HepG2 (cell line): Measurements from ENCODE around the gene RBSN. TPM values are rescaled to one million over a fixed set of nuclear protein-coding genes. Genes with fewer than 3 reads are reported as not detected.

Experiments used
- AHR ChIP-seq: IDR thresholded peaks from 2 replicates; pipeline ENCODE4 v1.6.1; 2018; ENCODE audit warnings: missing genetic modification reagents, missing compliant biosample characterization
- DPF2 ChIP-seq: sonication (generic); formaldehyde crosslinking; IDR thresholded peaks from 2 replicates; pipeline ENCODE4 v1.4.0; 2020; ENCODE audit warnings: mild to moderate bottlenecking, low read depth, missing genetic modification reagents, borderline replicate concordance
- GPN1 ChIP-seq: sonication (generic); formaldehyde crosslinking; IDR thresholded peaks from 2 replicates; pipeline ENCODE4 v1.5.1; 2020; ENCODE audit warnings: missing genetic modification reagents, borderline replicate concordance
- JDP2 ChIP-seq: sonication (generic); formaldehyde crosslinking; IDR thresholded peaks from 2 replicates; pipeline ENCODE4 v1.8.1; 2022; ENCODE audit warnings: missing genetic modification reagents, borderline replicate concordance
- PRMT3 ChIP-seq: sonication (generic); formaldehyde crosslinking; IDR thresholded peaks from 2 replicates; pipeline ENCODE4 v1.8.1; 2022; ENCODE audit warnings: low read depth, mild to moderate bottlenecking, moderate library complexity, missing genetic modification reagents, borderline replicate concordance
- RAD51 ChIP-seq: fragments of 450-650 bp; IDR thresholded peaks from 2 replicates; pipeline ENCODE4 v1.6.1; 2016; ENCODE audit warnings: borderline replicate concordance
- RBM39 ChIP-seq: fragments of 200-400 bp; formaldehyde crosslinking; IDR thresholded peaks from one replicate; pipeline ENCODE4 v1.6.1; 2018; ENCODE audit warnings: antibody characterized with exemption, mild to moderate bottlenecking, low read depth, low read length; ENCODE audit not compliant: poor library complexity, severe bottlenecking
- ZBTB3 ChIP-seq: sonication (generic); formaldehyde crosslinking; IDR thresholded peaks from 2 replicates; pipeline ENCODE4 v1.4.0; 2020; ENCODE audit warnings: low read depth, mild to moderate bottlenecking, moderate library complexity, missing genetic modification reagents, borderline replicate concordance
- ZKSCAN1 ChIP-seq: fragments of 150-350 bp; IDR thresholded peaks from 2 replicates; pipeline ENCODE4 v1.6.1; 2014; ENCODE audit warnings: low read length
- ZNF547 ChIP-seq: sonication (generic); formaldehyde crosslinking; IDR thresholded peaks from 2 replicates; pipeline ENCODE4 v1.5.1; 2020; ENCODE audit warnings: mild to moderate bottlenecking, missing genetic modification reagents
- ZNF713 ChIP-seq: sonication (generic); formaldehyde crosslinking; IDR thresholded peaks from 2 replicates; pipeline ENCODE4 v1.4.0; 2020; ENCODE audit warnings: mild to moderate bottlenecking, missing genetic modification reagents
- ZNF724P ChIP-seq: sonication (generic); formaldehyde crosslinking; IDR thresholded peaks from 2 replicates; pipeline ENCODE4 v1.8.0; 2022; ENCODE audit warnings: missing genetic modification reagents, borderline replicate concordance
- ZNF776 ChIP-seq: sonication (generic); formaldehyde crosslinking; IDR thresholded peaks from 2 replicates; pipeline ENCODE4 v1.4.0; 2020; ENCODE audit warnings: mild to moderate bottlenecking, missing genetic modification reagents
- polyA plus RNA-seq, 8 experiments: library from polyadenylated mRNA; depleted of rRNA in 3 of 8; stranded (reverse) in 7 of 8; unstranded in 1 of 8; fragments of >200 nt; fragmentation: Illumina TruSeq in 4 of 8; extraction: Trizol in 4 of 8; gene quantifications; 2 replicates each; pipeline versions ENCODE4 v1.2.1 to v1.2.3, GENCODE V29; 2011 to 2016; ENCODE audit warnings: low read depth in 4 of 8, missing spikeins in 1 of 8, mixed read lengths in 1 of 8; ENCODE audit not compliant: insufficient read depth in 1 of 8
- total RNA-seq, 5 experiments: library from RNA; depleted of rRNA; stranded (reverse); fragments of >200 nt; fragmentation: Illumina TruSeq; extraction: Trizol; gene quantifications; 2 replicates each; pipeline ENCODE4 v1.2.3, GENCODE V29; 2016; ENCODE audit warnings: low read depth in 1 of 5
- TF ChIP-seq, protein P1 (sequence below): sonication (generic); formaldehyde crosslinking; IDR thresholded peaks from 2 replicates; pipeline ENCODE4 v1.4.0; 2020; ENCODE audit warnings: mild to moderate bottlenecking, missing genetic modification reagents
- TF ChIP-seq, protein P2 (sequence below): sonication (generic); formaldehyde crosslinking; IDR thresholded peaks from 2 replicates; pipeline ENCODE4 v1.5.1; 2020; ENCODE audit warnings: mild to moderate bottlenecking, missing genetic modification reagents
- TF ChIP-seq, protein P3 (sequence below): sonication (generic); formaldehyde crosslinking; conservative IDR thresholded peaks from 2 replicates; pipeline ENCODE4 v1.4.0; 2020; ENCODE audit warnings: missing genetic modification reagents
- TF ChIP-seq, protein P4 (sequence below): sonication (generic); formaldehyde crosslinking; IDR thresholded peaks from 2 replicates; pipeline ENCODE4 v1.5.1; 2020; ENCODE audit warnings: missing genetic modification reagents, mild to moderate bottlenecking, borderline replicate concordance

RBSN gene
- total and polyA plus RNA-seq, 2 of the 13 experiments (the other 11 are each of a cell fraction or from before 2014, with no cell fraction given): 7.9 to 11.8 TPM

DNA sequence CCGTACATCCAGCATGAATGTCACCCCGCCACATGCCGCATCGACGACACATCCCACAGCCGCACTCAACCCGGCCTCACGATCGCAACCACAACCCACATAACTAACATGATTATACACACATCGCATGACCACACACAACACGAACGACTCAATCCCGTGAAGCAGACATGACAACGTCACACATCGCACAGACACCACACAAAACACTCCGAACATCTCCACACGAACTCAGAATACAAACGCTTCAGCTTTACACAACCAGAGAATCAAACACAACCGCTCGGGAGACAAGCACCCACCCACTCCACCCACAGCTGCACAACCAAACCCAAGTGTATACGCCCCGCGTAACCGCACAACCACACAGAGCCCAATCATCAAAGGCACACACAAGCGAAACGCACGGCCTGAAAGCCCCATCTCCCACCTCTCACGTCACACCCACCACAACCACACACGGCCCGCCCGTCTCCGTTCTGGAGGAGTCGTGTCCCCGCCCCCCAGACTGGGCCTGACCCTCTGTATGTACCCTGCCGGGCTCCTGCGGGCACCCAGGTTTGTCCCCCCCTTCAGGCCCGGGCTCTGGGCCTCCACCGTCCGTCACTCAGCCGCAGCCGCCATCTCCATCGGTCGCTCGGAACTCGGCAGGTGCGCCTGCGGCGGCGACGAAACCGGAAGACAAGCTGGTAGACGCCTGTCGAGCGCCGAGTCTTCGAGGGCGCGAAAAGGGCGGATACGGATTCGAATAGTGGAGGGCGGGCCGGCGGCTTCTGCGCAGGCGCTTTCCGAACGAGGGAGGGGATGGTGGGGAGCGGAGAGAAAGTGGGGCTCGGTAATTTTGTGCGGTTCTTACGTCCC, at the start of gene RBSN (continued):
- TF ChIP-seq ZKSCAN1 (peak; percentile 37; the same call in 1 of the 2 replicates), ZNF713 (CRISPR knock-in tag) (no peak), ZNF547 (CRISPR knock-in tag) (peak; percentile 80; the same call in 1 of the 2 replicates), RBM39 (peak; percentile 99), JDP2 (CRISPR knock-in tag) (no peak), ZBTB3 (peak; percentile 89), GPN1 (CRISPR knock-in tag) (no peak), RAD51 (no peak; the same call in 1 of the 2 replicates), PRMT3 (no peak; the same call in 1 of the 2 replicates), ZNF776 (peak; percentile 74; the same call in 1 of the 2 replicates), AHR (CRISPR knock-in tag) (no peak), DPF2 (CRISPR knock-in tag) (no peak), ZNF724P (CRISPR knock-in tag) (peak; percentile 93)
- TF ChIP-seq, protein P1, sequence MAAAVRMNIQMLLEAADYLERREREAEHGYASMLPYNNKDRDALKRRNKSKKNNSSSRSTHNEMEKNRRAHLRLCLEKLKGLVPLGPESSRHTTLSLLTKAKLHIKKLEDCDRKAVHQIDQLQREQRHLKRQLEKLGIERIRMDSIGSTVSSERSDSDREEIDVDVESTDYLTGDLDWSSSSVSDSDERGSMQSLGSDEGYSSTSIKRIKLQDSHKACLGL (CRISPR knock-in tag): peak; percentile 20; the same call in 1 of the 2 replicates
- TF ChIP-seq, protein P2, sequence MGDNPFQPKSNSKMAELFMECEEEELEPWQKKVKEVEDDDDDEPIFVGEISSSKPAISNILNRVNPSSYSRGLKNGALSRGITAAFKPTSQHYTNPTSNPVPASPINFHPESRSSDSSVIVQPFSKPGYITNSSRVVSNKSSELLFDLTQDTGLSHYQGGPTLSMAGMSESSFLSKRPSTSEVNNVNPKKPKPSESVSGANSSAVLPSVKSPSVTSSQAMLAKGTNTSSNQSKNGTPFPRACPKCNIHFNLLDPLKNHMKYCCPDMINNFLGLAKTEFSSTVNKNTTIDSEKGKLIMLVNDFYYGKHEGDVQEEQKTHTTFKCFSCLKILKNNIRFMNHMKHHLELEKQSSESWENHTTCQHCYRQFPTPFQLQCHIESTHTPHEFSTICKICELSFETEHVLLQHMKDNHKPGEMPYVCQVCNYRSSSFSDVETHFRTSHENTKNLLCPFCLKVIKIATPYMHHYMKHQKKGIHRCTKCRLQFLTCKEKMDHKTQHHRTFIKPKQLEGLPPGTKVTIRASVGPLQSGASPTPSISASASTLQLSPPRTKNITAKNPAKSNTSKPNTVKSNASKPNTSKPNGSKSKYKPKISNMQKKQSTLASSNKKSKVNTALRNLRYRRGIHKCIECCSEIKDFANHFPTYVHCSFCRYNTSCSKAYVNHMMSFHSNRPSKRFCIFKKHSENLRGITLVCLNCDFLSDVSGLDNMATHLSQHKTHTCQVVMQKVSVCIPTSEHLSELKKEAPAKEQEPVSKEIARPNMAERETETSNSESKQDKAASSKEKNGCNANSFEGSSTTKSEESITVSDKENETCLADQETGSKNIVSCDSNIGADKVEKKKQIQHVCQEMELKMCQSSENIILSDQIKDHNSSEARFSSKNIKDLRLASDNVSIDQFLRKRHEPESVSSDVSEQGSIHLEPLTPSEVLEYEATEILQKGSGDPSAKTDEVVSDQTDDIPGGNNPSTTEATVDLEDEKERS (CRISPR knock-in tag): no peak; the same call in 1 of the 2 replicates
- TF ChIP-seq, protein P3, sequence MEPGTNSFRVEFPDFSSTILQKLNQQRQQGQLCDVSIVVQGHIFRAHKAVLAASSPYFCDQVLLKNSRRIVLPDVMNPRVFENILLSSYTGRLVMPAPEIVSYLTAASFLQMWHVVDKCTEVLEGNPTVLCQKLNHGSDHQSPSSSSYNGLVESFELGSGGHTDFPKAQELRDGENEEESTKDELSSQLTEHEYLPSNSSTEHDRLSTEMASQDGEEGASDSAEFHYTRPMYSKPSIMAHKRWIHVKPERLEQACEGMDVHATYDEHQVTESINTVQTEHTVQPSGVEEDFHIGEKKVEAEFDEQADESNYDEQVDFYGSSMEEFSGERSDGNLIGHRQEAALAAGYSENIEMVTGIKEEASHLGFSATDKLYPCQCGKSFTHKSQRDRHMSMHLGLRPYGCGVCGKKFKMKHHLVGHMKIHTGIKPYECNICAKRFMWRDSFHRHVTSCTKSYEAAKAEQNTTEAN (CRISPR knock-in tag): 0 out of 2 replicates have a peak, but pooled peaks have one; percentile 73
- TF ChIP-seq, protein P4, sequence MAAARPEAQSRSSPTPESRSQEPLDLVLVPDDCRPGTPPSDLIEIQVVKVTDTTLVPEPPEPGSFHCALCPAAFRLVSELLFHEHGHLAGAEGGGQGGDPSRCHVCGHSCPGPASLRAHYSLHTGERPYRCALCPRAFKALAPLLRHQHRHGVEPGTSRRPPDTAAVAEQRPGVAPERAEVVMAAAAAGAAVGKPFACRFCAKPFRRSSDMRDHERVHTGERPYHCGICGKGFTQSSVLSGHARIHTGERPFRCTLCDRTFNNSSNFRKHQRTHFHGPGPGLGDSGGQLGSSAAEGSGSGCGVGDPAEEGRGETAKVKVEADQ (CRISPR knock-in tag): no peak
